HCT116 (cell line): Measurements from ENCODE around the gene RGL4. TPM values are rescaled to one million over a fixed set of nuclear protein-coding genes. Genes with fewer than 3 reads are reported as not detected.

ENCODE experiments used
- ATAC-seq: fragments of 200-7000 bp; cut with Tn5 transposase; 2 replicates; pipeline ENCODE4 v1.9.1; 2020; ENCODE audit warnings: mild to moderate bottlenecking, moderate library complexity
- BruUV-seq: library from RNA; stranded (reverse); fragments of 400-500 nt; replicated peaks from 2 replicates; lab custom pipeline; 2021; lab: Mats Ljungman, UMichigan
- CTCF ChIA-PET: fragments of 300-600 bp; sonication (Branson Sonifier 250); formaldehyde crosslinking; loops from one replicate; lab custom pipeline; 2021; ENCODE audit warnings: antibody characterized with exemption; lab: Charles Lee
- POLR2A ChIA-PET: fragments of 300-600, 350-600 bp; sonication (Branson Sonifier 250); formaldehyde crosslinking; loops from one replicate; lab custom pipeline; 2021; ENCODE audit warnings: antibody characterized with exemption; lab: Charles Lee
- RAD21 ChIA-PET, 2 experiments: fragments of 300-600 bp; sonication (Branson Sonifier 250); formaldehyde crosslinking; loops; one replicate each; lab custom pipeline; 2023; ENCODE audit warnings: low total read pairs in 2 of 2; ENCODE audit not compliant: uncharacterized antibody in 2 of 2, unreplicated experiment in 2 of 2, low non-redundant PET in 1 of 2; lab: Charles Lee
- DNase-seq: peaks from one replicate; pipeline ENCODE4 v3.0.0-alpha.2; 2010; ENCODE audit warnings: low read depth, low spot score
- H2AFZ ChIP-seq: fragments of 200-600 bp; shearing (Covaris generic), sonication (generic); 2 replicates; pipeline ENCODE4 v1.6.1; 2017; ENCODE audit warnings: low read depth, mixed run types, mixed read lengths, antibody characterized with exemption, low read length; ENCODE audit not compliant: poor library complexity, severe bottlenecking
- H3K27ac ChIP-seq: 2 replicates; pipeline ENCODE4 v1.5.1; 2012; ENCODE audit warnings: low read depth, low read length
- H3K27me3 ChIP-seq: fragments of 200-600 bp; sonication (generic); 2 replicates; pipeline ENCODE4 v1.6.1; 2016; ENCODE audit warnings: mixed run types, low read length, mixed read lengths; ENCODE audit not compliant: insufficient read depth
- H3K36me3 ChIP-seq, 2 experiments: fragments of 200-500 bp in 1 of 2; fragments of 200-600 bp in 1 of 2; sonication (Bioruptor generic) in 1 of 2; sonication (generic) in 1 of 2; 2 replicates each; pipeline versions ENCODE4 v1.5.1 to v1.6.1; 2014 to 2016; ENCODE audit warnings: low read length in 2 of 2, inconsistent platforms in 1 of 2, mixed read lengths in 1 of 2, mixed run types in 1 of 2; ENCODE audit not compliant: insufficient read depth in 2 of 2, control insufficient read depth in 1 of 2
- H3K4me1 ChIP-seq, 2 experiments: fragments of 200-600 bp in 1 of 2; sonication (generic) in 1 of 2; 2 replicates each; pipeline versions ENCODE4 v1.5.1 to v1.6.1; 2012 to 2017; ENCODE audit warnings: low read length in 2 of 2, inconsistent platforms in 1 of 2, mild to moderate bottlenecking in 1 of 2, mixed read lengths in 1 of 2, mixed run types in 1 of 2, moderate library complexity in 1 of 2; ENCODE audit not compliant: insufficient read depth in 2 of 2, control insufficient read depth in 1 of 2
- H3K4me2 ChIP-seq: fragments of 200-600 bp; sonication (generic); 2 replicates; pipeline ENCODE4 v1.6.1; 2017; ENCODE audit warnings: mixed run types, low read length, mixed read lengths
- H3K4me3 ChIP-seq, 2 experiments: fragments of 200-600 bp in 1 of 2; sonication (generic) in 1 of 2; replicated peaks in 1 of 2; 2 replicates each; pipeline ENCODE4 v1.5.1; 2011 to 2016; ENCODE audit warnings: low read length in 2 of 2, control low read depth in 1 of 2, low read depth in 1 of 2, mild to moderate bottlenecking in 1 of 2, mixed read lengths in 1 of 2, mixed run types in 1 of 2
- H3K79me2 ChIP-seq: fragments of 200-600 bp; sonication (generic); 2 replicates; pipeline ENCODE4 v1.6.1; 2017; ENCODE audit warnings: mild to moderate bottlenecking, mixed run types, low read length, moderate library complexity, mixed read lengths; ENCODE audit not compliant: insufficient read depth
- H3K9ac ChIP-seq: fragments of 200-600 bp; sonication (generic); 2 replicates; pipeline ENCODE4 v1.6.1; 2016; ENCODE audit warnings: low read length, mixed read lengths
- H3K9me2 ChIP-seq: fragments of 200-600 bp; sonication (generic), shearing (Covaris generic); 2 replicates; pipeline ENCODE4 v1.6.1; 2017; ENCODE audit warnings: mixed run types, mild to moderate bottlenecking, moderate library complexity; ENCODE audit not compliant: insufficient read depth
- H3K9me3 ChIP-seq, 2 experiments: fragments of 200-500 bp in 1 of 2; fragments of 200-600 bp in 1 of 2; sonication (Bioruptor generic) in 1 of 2; sonication (generic) in 1 of 2; 2 replicates each; pipeline ENCODE4 v1.6.1; 2014 to 2017; ENCODE audit warnings: low read length in 2 of 2, mixed read lengths in 2 of 2, inconsistent platforms in 1 of 2, low read depth in 1 of 2, mild to moderate bottlenecking in 1 of 2, mixed run types in 1 of 2, moderate library complexity in 1 of 2; ENCODE audit not compliant: control insufficient read depth in 1 of 2, insufficient read depth in 1 of 2
- H4K20me1 ChIP-seq: fragments of 200-600 bp; sonication (generic), shearing (Covaris generic); 2 replicates; pipeline ENCODE4 v1.6.1; 2017; ENCODE audit warnings: mixed run types, mild to moderate bottlenecking, moderate library complexity; ENCODE audit not compliant: insufficient read depth
- ATF3 ChIP-seq: IDR thresholded peaks from 2 replicates; pipeline ENCODE4 v1.6.1; 2012
- CBX3 ChIP-seq: IDR thresholded peaks from 2 replicates; pipeline ENCODE4 v1.6.1; 2012; ENCODE audit warnings: low read depth
- CTCF ChIP-seq, 3 experiments: fragments of 200-600 bp in 1 of 3; sonication (generic) in 1 of 3; IDR thresholded peaks in 2 of 3; conservative IDR thresholded peaks in 1 of 3; 2 replicates each; pipeline ENCODE4 v1.5.1; 2012 to 2017; ENCODE audit warnings: low read depth in 2 of 3, low read length in 2 of 3, antibody characterized with exemption in 1 of 3, borderline replicate concordance in 1 of 3, control low read depth in 1 of 3, mild to moderate bottlenecking in 1 of 3, mixed read lengths in 1 of 3, mixed run types in 1 of 3, moderate library complexity in 1 of 3; ENCODE audit not compliant: insufficient read depth in 1 of 3
- EGR1 ChIP-seq: IDR thresholded peaks from 2 replicates; pipeline ENCODE4 v1.6.1; 2012; ENCODE audit warnings: low read depth
- ELF1 ChIP-seq: IDR thresholded peaks from 2 replicates; pipeline ENCODE4 v1.6.1; 2012; ENCODE audit warnings: low read depth, borderline replicate concordance
- EZH2phosphoT487 ChIP-seq: fragments of 200-600 bp; IDR thresholded peaks from 2 replicates; pipeline ENCODE4 v1.6.1; 2018; ENCODE audit warnings: antibody characterized with exemption, borderline replicate concordance
- FOSL1 ChIP-seq: IDR thresholded peaks from 2 replicates; pipeline ENCODE4 v1.6.1; 2012; ENCODE audit warnings: low read depth
- JUND ChIP-seq: IDR thresholded peaks from 2 replicates; pipeline ENCODE4 v1.6.1; 2012
- POLR2A ChIP-seq: IDR thresholded peaks from 2 replicates; pipeline ENCODE4 v1.7.0; 2011; ENCODE audit warnings: borderline replicate concordance; ENCODE audit not compliant: insufficient read depth, insufficient read length; ENCODE audit errors: extremely low read depth
- REST ChIP-seq: IDR thresholded peaks from 2 replicates; pipeline ENCODE4 v1.6.1; 2012; ENCODE audit warnings: low read depth
- SIN3A ChIP-seq: IDR thresholded peaks from 2 replicates; pipeline ENCODE4 v1.6.1; 2012; ENCODE audit warnings: low read depth
- SP1 ChIP-seq: IDR thresholded peaks from 2 replicates; pipeline ENCODE4 v1.6.1; 2012; ENCODE audit warnings: low read depth
- TCF7L2 ChIP-seq: IDR thresholded peaks from 2 replicates; pipeline ENCODE4 v1.7.0; 2011; ENCODE audit warnings: borderline replicate concordance, inconsistent platforms; ENCODE audit not compliant: insufficient read depth, insufficient read length; ENCODE audit errors: extremely low read depth
- ZFX ChIP-seq: fragments of 450-650 bp; IDR thresholded peaks from 2 replicates; pipeline ENCODE4 v1.6.1; 2017
- ZNF274 ChIP-seq: fragments of 200-500 bp; sonication (Bioruptor generic); IDR thresholded peaks from 2 replicates; pipeline ENCODE4 v1.6.1; 2014; ENCODE audit warnings: mild to moderate bottlenecking, low read depth, low read length, inconsistent platforms
- intact Hi-C: fragments of 100-400 bp; cut with micrococcal nuclease; formaldehyde crosslinking; loops from 2 replicates; pipeline ENCODE4 v1.10.0; 2022
- total RNA-seq: library from RNA; stranded (reverse); gene quantifications from one replicate; pipeline ENCODE4 v1.2.1, GENCODE V29; 2021; ENCODE audit not compliant: unreplicated experiment

Gene RGL4
- total RNA-seq, 1 experiment from 2014 or later = not detected

GRCh38 chr22:23649071-23649501, 41.7 kb upstream of the RGL4 start (continued):
- no peak for TF ChIP-seq EGR1
- no peak for TF ChIP-seq CBX3

GRCh38 chr22:23651676-23652075, 39.1 kb upstream of the RGL4 start:
- Histone ChIP-seq H3K9me3 (no peaks in the 10 kb centered on the region), H3K9ac (no peak overlapping the region), H3K4me2 (no peak overlapping the region), H3K27me3 (no peaks in the 10 kb centered on the region), H3K27ac (no peak overlapping the region), H3K9me2 (no peaks in the 10 kb centered on the region), H2AFZ (no peak overlapping the region), H3K36me3 (no peaks in the 10 kb centered on the region), H3K79me2 (no peaks in the 10 kb centered on the region), H4K20me1 (no peaks in the 10 kb centered on the region), H3K4me1 (no peaks in the 10 kb centered on the region), H3K4me3 (no peak overlapping the region)
- RAD21 ChIA-PET = no interaction called here
- intact Hi-C loops = no loop called here
- TF ChIP-seq FOSL1 (no peak), REST (no peak), SIN3A (no peak), SP1 (no peak), ATF3 (no peak), TCF7L2 (no peak), EZH2phosphoT487 (no peak), ZNF274 (no peak), ELF1 (no peak), CTCF (IDR thresholded peaks at IDR 0.05 in 2 of 3, conservative IDR thresholded peaks at IDR 0.05 in 1 of 3; ENCODE audit: borderline replicate concordance in 1 of 3, insufficient read depth in 1 of 3, low read depth in 2 of 3, low read length in 2 of 3) (no peak), JUND (no peak), ZFX (no peak), POLR2A (no peak)
- POLR2A ChIA-PET = no interaction called here
- CTCF ChIA-PET = no interaction called here
- ATAC-seq (no peak), DNase-seq (no peak)
- no TSS peak for BruUV-seq
